CD4-positive, alpha-beta T cell treated with Interleukin-1 beta for 1 hour (primary cell): Measurements from ENCODE around the gene WSCD2.

Experiments used
- DNase-seq, 2 donors: peaks; one replicate each; pipeline ENCODE4 v3.0.0-alpha.2; 2020 to 2022

WSCD2 gene

GRCh38 chr12:108238474-108238873 lies 109.4 kb downstream of the WSCD2 start:
- DNase-seq = no peak

GRCh38 chr12:108239378-108239777 lies 110.3 kb downstream of the WSCD2 start:
- DNase-seq = no peak

GRCh38 chr12:108240027-108240785 lies 111.1 kb downstream of the WSCD2 start:
- DNase-seq = no peak

DNA sequence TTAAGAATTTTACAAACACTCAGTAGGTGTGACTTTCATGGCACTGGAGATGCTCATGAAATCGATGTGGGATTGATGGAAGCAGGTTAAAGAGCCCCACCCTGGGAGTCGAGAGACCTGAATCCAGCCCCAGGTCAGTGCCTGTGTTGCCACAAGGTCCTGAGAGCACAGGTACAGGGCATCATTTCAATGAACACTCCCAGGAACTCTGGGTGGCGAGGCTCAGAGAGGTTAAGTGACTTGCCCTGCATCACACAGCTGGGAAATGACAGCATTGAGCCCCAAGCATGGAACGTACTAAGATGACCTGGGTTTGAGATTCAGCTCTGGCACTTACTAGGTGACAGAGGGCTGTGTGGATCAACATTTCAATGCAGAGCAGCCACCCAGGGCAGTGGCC lies 111.8 kb downstream of the WSCD2 start:
- DNase-seq = no peak

DNA sequence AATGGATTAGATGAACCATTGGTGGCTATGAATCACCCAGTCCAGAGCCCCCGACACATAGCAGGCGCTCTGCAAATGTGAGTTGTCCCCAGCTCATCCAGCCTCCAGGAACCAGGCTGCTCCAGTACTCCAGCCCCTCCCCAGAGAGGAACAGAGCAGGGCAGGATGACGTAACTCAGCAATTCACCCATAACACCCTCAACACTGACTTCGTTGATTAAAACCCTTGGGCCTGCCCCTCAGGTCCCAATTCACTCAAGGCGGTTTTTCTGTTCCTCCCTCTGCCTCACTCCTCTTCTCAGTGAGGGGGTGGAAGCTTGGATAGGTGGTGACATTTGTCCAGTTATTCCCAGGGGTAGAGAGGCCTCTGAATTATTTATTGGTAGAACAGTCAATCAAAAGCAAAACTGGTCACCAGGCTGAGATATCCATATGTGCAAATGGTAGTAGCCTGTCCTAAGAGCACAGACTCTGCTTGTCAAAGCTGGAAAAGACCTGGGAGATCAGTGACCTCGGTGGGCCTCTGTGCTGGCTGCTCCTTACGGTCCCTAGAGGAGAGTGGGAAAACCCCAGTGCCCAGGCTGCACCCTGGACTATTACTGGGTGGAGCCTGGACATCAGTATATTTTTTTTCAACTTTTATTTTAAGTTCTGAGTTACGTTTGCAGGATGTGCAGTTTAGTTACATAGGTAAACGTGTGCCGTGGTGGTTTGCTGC lies 113.1 kb downstream of the WSCD2 start:
- no peak for DNase-seq

- DNase-seq = no peak
Observed at GRCh38 chr12:108247130-108247529, 118.0 kb downstream of the WSCD2 start.

DNA sequence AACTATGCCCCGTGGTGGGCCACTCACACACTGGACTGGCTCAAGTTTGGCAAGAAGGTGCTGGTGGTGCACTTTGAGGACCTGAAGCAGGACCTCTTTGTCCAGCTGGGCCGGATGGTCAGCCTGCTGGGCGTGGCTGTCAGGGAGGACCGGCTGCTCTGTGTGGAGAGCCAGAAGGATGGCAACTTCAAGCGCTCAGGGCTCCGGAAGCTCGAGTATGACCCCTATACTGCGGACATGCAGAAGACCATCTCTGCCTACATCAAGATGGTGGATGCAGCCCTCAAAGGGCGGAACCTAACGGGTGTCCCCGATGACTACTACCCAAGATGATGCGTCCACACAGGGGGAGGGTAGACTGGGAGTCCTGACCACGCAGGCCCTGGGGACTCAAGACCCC lies 118.9 kb downstream of the WSCD2 start:
- DNase-seq = no peak

- DNase-seq = no peak
Observed at GRCh38 chr12:108252523-108252922, 123.4 kb downstream of the WSCD2 start.

DNA sequence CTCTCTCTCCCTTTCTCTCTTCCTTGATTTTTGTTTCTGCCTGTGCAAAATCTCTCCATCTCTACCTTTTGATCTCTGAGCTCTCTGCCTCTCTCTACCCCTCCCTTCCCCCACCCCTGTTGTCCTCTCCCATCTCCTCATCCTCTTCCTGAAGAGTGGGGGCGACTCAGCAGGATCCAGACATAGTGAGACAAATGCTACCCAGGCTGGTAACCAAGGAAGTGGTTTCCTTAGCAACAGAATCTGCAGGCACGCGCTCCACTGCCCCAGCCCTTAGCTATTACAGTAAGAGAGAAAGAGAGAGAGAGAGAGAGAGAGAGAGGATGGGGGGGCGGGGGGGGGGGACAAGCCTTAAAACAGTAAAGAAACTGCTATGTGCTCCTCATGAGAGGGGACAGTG lies 124.5 kb downstream of the WSCD2 start:
- DNase-seq = no peak

GRCh38 chr12:108254030-108254429 lies 124.9 kb downstream of the WSCD2 start:
- no peak for DNase-seq

DNA sequence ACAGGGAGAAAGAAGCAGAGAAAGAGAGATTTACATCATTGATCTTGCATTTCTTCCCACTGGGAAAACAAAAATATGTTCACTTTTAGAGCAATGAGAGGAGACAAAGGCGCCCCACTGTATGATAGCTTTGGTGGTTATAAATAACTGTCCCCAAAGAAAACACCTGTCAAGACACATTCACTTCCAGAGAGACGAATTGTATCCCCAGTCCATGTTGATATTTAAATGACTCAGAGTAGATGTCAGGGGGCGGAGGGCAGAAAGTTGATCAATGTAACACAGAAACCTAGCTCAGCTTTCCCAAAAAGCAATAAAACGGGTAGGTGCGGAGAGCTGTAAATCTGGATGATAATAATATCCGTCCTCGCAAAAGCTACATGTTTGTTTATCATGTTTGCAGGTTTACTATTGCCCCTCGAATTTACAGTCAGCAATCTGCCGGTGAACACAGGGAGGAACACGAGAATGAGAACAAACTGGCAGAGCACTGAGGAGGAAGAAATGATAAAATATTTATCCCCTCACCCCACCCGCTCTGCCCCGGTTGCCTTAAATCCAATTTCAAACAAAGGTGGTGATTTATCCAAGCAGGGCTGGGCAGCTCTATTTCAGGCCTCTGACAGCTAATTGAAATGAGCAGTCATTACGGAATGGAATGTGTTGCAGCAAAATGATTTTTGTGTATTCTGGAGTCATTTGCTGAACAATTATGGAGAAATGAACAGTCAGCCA lies 125.6 kb downstream of the WSCD2 start:
- DNase-seq = no peak

- no peak for DNase-seq
Observed at GRCh38 chr12:108255252-108255602, 126.1 kb downstream of the WSCD2 start.

DNA sequence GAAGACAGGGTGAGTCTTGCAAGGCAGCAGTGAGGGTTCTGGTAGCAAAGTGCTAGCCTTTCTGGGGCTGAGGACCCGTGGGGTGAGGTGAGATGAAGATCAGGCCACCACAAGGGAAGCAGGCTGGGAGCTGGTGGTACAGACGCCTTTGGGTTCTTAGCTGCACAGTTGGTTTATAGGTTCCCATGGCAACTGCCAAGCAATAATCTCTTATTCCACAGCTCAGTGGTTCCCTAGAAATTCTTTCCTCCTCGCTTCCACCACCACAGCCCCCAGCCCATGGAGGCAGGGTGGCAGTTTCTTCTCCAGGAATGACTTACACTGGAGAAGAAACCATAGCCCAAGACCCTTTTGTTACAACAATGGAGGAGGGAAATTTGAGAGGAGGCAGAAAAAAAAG lies 127.9 kb downstream of the WSCD2 start:
- DNase-seq = no peak

GRCh38 chr12:108257610-108258106 lies 128.6 kb downstream of the WSCD2 start:
- DNase-seq = no peak

- DNase-seq = no peak
Observed at GRCh38 chr12:108260039-108260438, 131.0 kb downstream of the WSCD2 start.

DNA sequence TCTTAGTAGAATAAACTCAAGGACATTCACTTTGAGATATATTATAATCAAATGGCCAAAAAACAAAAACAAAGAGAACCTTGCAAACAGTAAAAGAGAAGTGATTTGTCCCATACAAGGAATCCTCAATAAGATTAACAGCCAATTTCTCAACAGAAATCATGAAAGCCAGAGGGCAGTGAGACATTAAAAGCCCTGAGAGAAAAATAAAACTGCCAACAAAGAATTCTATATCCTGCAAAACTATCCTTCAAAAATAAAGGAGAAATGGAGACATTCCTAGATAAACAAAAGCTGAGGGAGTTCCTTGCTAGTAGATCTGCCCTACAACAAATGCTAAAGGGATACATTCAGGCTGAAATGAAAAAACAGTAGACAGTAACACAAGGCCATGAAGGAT lies 131.9 kb downstream of the WSCD2 start:
- no peak for DNase-seq

GRCh38 chr12:108265505-108265904 lies 136.4 kb downstream of the WSCD2 start:
- DNase-seq = no peak

GRCh38 chr12:108266131-108266530 lies 137.0 kb downstream of the WSCD2 start:
- no peak for DNase-seq

GRCh38 chr12:108267450-108267849 lies 138.4 kb downstream of the WSCD2 start:
- DNase-seq = no peak

DNA sequence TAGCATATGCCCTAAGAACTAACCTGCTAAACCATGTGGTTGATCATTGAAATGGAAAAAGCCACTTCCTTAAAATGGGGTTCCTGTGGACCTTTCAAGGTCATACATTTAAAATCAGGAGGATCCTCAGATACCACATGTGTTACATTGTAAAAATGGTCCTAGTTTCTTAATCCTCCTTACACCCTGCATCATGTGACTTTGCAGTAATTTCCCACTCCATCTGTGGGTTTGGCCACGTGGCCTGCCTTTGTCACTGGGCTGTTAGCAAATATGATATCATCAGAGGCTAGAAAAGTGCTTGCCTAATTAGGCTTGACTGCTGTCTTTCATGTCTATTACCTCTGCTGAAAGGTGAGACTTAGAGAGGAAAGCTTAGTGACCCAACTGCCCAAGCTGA lies 139.3 kb downstream of the WSCD2 start:
- peak in 1 of 2 donors; percentile 34 for DNase-seq

DNA sequence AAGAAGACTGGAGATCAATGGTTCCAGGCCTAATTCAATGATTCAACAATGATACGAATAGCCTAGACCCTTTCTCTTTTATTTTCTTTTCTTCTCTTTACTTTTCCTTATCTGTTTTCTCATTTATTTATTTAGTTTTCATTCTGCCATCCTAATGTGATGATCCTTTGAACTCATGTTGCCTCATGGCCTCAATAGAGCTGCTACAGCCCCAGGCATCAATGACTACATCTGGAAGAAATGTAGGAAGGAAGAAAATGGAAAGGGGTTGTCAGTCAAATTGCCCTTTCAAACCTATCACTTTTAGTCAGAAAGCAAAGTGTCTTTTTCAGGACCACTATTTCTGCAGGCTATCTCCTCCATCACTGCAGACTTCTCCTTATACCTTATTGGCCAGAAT lies 140.1 kb downstream of the WSCD2 start:
- no peak for DNase-seq

- DNase-seq = no peak
Observed at GRCh38 chr12:108270035-108270848, 141.2 kb downstream of the WSCD2 start.

- DNase-seq = no peak
Observed at GRCh38 chr12:108270849-108271143, 141.7 kb downstream of the WSCD2 start.
